Peyer's patch (tissue), 4 donors: Measurements from ENCODE around the gene POLDIP3.

Experiments
- CTCF ChIP-seq, 6 experiments: fragments of 450-650 bp in 4 of 6; fragments of 200-600 bp in 2 of 6; sonication (generic) in 1 of 6; IDR thresholded peaks; one replicate each; pipeline ENCODE4 v1.5.1; 2017 to 2019; ENCODE audit warnings: antibody characterized with exemption in 6 of 6, mild to moderate bottlenecking in 3 of 6, moderate library complexity in 1 of 6
- POLR2A ChIP-seq, 2 donors: fragments of 450-650 bp; IDR thresholded peaks; one replicate each; pipeline ENCODE4 v1.5.1; 2017; ENCODE audit warnings: antibody characterized with exemption in 2 of 2, mild to moderate bottlenecking in 2 of 2, moderate library complexity in 2 of 2

GRCh38 chr22:42624551-42625106 is 9.9 kb upstream of the POLDIP3 start:
- TF ChIP-seq POLR2A (IDR thresholded peaks at IDR 0.05) (no peak), CTCF (IDR thresholded peaks at IDR 0.05) (no peak)
